Activated naive CD4-positive, alpha-beta T cell treated with anti-CD3 and anti-CD28 coated beads, Interleukin-2, amount 50 U/mL, for 24 hours (primary cell): Measurements from ENCODE around the gene KBTBD7.
A peak's percentile ranks its signal among the peaks of the same experiment; 100 is the strongest.
"Not testable (repeated sequence)": the region's sequence is repeated elsewhere in the genome, so short reads cannot be mapped to it uniquely, and the experiment has no call there.

Source experiments
- H3K27ac Mint-ChIP-seq: one replicate; pipeline ENCODE4 v1.8.0; 2021; ENCODE audit warnings: mild to moderate bottlenecking, mixed read lengths
- H3K27me3 Mint-ChIP-seq: one replicate; pipeline ENCODE4 v1.8.0; 2021; ENCODE audit warnings: mixed read lengths
- H3K36me3 Mint-ChIP-seq: one replicate; pipeline ENCODE4 v1.8.0; 2021; ENCODE audit warnings: mixed read lengths
- H3K4me1 Mint-ChIP-seq: one replicate; pipeline ENCODE4 v1.8.0; 2021; ENCODE audit warnings: mixed read lengths
- H3K4me3 Mint-ChIP-seq: one replicate; pipeline ENCODE4 v1.8.0; 2021; ENCODE audit warnings: mild to moderate bottlenecking, mixed read lengths
- H3K9me3 Mint-ChIP-seq: one replicate; pipeline ENCODE4 v1.8.0; 2021; ENCODE audit warnings: mixed read lengths

KBTBD7 gene

DNA sequence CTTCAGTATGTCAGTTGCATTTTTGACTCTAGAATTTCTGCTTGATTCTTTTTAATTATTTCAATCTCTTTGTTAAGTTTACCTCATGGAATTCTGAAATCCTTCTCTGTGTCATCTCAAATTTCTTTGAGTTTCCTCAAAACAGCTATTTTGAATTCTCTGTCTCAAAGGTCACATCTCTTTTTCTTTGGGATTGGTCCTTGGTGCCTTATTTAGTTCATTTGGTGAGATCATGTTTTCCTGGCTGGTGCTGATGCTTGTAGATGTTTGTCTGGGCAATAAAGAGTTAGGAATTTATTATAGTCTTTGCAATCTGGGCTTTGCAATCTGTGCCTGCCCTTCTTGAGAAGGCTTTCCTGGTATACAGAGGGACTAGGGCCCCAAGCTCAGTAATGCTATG, 18.5 kb upstream of the KBTBD7 start:
- Mint-ChIP-seq H3K27ac (no peak overlapping the region), H3K36me3 (peaks cover 14% of the 10 kb centered on the region), H3K9me3 (peaks cover 12% of the 10 kb centered on the region), H3K27me3 (no peaks in the 10 kb centered on the region), H3K4me3 (no peak overlapping the region), H3K4me1 (no peaks in the 10 kb centered on the region)

DNA sequence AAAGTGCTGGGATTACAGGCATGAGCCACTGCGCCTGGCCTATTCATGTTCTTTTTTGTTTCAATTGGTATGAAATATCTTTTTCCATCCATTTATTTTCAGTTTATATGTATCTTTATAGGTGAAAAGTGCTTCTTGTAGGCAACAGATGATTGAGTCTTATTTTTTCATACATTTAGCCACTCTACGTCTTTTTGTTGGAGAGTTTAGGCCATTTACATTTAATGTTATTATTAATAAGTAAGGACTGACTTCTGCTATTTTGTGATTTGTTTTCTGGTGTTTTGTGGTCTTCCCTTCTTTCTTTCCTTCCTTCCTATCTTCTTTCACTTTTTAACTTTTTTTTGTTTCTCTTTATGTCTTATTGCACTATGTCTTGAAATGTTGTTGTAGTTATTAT, 16.7 kb upstream of the KBTBD7 start:
- Mint-ChIP-seq H3K9me3 (peaks cover 12% of the 10 kb centered on the region), H3K27me3 (no peaks in the 10 kb centered on the region), H3K27ac (no peak overlapping the region)

DNA sequence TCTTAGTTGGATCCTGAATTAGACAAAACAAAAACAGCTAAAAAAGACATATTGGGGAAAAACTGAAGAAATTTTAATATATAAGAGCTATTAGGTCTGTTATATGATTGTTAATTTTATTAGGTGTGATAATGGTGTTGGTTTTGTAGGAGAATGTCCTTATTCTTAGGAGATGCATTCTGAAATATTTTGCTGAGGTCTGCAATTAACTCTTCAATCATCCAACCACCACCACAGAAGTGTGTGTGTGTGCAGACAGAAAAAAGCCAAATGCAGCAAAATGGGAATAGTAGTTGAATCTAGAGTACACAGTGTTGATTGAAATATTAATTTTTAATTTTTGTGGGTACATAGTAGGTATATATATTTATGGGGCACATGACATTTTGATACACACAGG, 12.1 kb upstream of the KBTBD7 start:
- H3K4me1 Mint-ChIP-seq: no peaks in the 10 kb centered on the region
- H3K27ac Mint-ChIP-seq: no peak overlapping the region
- peaks cover 7% of the 10 kb centered on the region for H3K36me3 Mint-ChIP-seq
- no peak overlapping the region for H3K4me3 Mint-ChIP-seq
- no peaks in the 10 kb centered on the region for H3K27me3 Mint-ChIP-seq
- H3K9me3 Mint-ChIP-seq: peaks cover 11% of the 10 kb centered on the region

More for the DNA sequence above, 16.7 kb upstream of the KBTBD7 start:
- H3K4me3 Mint-ChIP-seq: no peak overlapping the region
- peaks cover 12% of the 10 kb centered on the region for H3K36me3 Mint-ChIP-seq
- no peaks in the 10 kb centered on the region for H3K4me1 Mint-ChIP-seq

DNA sequence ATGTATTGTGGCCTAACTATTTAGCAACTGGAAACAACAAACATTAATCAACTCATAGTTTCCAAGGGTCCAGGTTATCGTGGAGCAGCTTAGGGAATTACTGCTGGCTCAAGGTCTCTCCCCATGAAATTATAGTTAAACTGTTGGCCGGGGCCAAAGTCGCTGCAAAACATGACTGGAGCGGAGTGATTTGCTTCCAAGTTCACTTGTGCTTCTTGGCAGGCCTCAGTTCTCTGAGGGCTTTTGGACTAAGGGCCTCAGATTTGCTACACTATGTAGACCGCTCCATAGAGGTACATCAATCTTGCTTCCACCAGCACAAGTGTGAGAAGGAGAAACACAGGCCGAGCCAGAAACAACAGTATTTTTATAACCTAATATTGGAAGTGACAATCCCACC, 9.4 kb upstream of the KBTBD7 start:
- no peaks in the 10 kb centered on the region for H3K27me3 Mint-ChIP-seq
- no peak overlapping the region for H3K27ac Mint-ChIP-seq
- H3K4me1 Mint-ChIP-seq: peaks cover 9% of the 10 kb centered on the region
- H3K4me3 Mint-ChIP-seq: no peak overlapping the region
- no peaks in the 10 kb centered on the region for H3K9me3 Mint-ChIP-seq
- H3K36me3 Mint-ChIP-seq: no peaks in the 10 kb centered on the region

DNA sequence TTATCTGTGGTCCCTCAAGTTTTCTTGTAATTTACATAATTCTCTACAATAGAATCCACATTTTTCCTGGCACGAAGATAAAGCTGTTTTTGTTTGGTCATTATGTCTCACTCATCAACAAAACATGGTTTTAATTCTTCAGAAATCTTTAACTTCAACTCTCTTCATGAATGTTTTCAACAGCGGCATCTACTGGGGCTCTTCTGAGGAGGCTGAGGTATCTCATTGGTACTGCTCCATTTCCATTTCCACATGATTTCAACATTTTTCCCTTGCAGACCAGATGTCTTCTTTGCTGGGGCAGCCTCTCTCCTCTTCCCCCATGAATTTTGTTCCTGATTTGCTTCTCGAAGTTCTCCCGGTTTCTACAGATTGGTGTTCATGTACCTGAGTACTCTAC, 5.8 kb upstream of the KBTBD7 start:
- Mint-ChIP-seq H3K9me3 (no peaks in the 10 kb centered on the region), H3K4me3 (no peak overlapping the region), H3K27ac (no peak overlapping the region), H3K27me3 (no peaks in the 10 kb centered on the region), H3K36me3 (no peaks in the 10 kb centered on the region), H3K4me1 (peaks cover 11% of the 10 kb centered on the region)

DNA sequence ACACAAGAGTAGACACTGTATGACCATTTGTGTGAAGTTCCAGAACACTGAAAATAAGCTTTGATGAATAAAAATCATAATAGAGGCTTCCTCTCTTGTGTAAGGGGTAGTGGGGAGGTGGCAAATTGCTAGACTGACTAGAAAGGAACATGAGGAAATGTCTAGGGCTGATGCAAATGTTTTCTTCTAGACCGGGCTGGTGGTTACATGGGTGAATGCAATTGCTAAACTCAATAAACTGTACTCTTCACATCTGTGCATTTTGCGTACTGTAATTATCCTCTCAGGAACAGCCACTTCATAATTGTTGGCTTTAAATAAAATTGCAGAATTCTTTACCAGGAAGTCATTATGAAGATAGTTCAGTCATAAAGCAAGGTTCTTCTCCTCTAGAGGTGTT, 5.2 kb upstream of the KBTBD7 start:
- Mint-ChIP-seq H3K9me3 (no peaks in the 10 kb centered on the region), H3K27me3 (no peaks in the 10 kb centered on the region), H3K36me3 (no peaks in the 10 kb centered on the region), H3K4me1 (peaks cover 11% of the 10 kb centered on the region), H3K27ac (no peak overlapping the region), H3K4me3 (no peak overlapping the region)

DNA sequence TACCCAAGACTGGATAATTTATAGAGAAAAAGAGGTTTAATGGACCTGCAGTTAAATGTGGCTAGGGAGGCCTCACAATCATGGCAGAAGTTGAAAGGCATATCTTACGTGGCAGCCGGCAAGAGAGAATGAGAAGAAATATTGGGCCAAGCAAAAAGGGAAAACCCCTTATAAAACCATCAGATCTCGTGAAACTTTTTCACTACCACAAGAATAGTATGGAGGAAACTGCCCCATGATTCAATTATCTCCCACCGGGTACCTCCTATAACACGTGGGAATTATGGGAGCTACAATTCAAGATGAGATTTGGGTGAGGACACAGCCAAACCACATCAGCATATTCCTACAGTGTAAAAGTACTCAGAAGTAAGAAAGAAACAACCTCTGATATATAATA, 4.7 kb upstream of the KBTBD7 start:
- H3K4me3 Mint-ChIP-seq: no peak overlapping the region
- H3K9me3 Mint-ChIP-seq: no peaks in the 10 kb centered on the region
- H3K36me3 Mint-ChIP-seq: no peaks in the 10 kb centered on the region
- no peak overlapping the region for H3K27ac Mint-ChIP-seq
- peaks cover 14% of the 10 kb centered on the region for H3K4me1 Mint-ChIP-seq
- H3K27me3 Mint-ChIP-seq: no peaks in the 10 kb centered on the region

DNA sequence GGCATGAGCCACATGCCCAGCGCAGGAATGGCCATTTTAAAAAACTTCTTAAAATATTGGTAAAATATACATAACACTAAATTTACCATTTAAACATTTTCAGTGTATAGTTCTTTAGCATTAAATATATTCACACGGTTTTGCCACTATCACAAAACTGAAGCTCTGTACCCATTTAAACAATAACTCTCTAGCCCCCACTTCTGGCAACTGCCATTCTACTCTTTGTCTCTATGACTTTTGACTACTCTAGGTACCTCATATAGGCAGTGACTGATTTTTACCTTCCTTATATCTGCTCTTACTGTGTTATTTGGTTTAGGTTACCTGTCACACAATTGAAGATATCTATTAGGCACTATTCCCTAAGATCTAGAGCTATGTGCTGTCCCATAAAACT, 2.3 kb upstream of the KBTBD7 start:
- peaks cover 34% of the 10 kb centered on the region for H3K4me1 Mint-ChIP-seq
- H3K27me3 Mint-ChIP-seq: no peaks in the 10 kb centered on the region
- no peaks in the 10 kb centered on the region for H3K9me3 Mint-ChIP-seq
- no peak overlapping the region for H3K4me3 Mint-ChIP-seq
- H3K27ac Mint-ChIP-seq: no peak overlapping the region
- H3K36me3 Mint-ChIP-seq: peaks cover 5% of the 10 kb centered on the region

DNA sequence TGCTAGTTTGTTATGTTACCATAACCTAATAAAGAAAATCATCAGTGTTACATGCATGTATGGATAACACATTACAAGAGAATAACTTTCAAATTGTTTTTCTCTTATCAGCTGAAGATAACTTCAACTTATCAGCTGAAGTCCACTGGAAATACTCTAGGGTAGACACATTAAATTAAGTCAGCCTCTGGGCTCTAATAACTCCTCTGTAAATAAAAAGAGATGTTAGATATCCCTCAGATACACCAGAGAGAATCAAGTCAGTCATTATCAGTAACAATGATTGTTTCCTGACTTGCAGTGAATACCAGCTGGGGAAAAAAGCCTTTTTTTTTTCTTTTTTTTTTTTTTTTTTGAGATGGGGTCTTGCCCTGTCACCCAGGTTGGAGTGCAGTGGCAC, 1.6 kb upstream of the KBTBD7 start:
- no peaks in the 10 kb centered on the region for H3K27me3 Mint-ChIP-seq
- peaks cover 5% of the 10 kb centered on the region for H3K36me3 Mint-ChIP-seq
- H3K27ac Mint-ChIP-seq: no peak overlapping the region
- H3K4me1 Mint-ChIP-seq: peaks cover 36% of the 10 kb centered on the region
- no peaks in the 10 kb centered on the region for H3K9me3 Mint-ChIP-seq
- H3K4me3 Mint-ChIP-seq: no peak overlapping the region

DNA sequence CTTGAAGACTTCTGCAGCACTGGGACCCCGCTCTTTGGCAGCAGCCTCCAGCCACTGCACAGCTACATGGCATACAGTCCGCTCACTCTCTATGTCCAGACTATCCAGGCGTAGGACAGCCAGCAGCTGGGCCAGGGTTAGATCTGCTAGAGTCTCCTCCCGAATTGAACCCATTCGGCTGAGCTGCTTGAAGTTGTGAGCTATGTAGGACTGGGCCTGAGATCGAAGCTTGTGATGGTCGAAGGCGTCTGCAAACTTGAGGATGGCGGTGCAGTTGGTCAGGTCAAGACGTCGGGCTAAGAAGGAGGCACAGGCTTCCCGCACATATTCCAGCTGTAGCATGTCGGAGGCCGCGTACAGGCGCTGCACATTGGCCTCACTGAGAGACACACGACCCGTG, 900 bp downstream of the KBTBD7 start:
- Mint-ChIP-seq H3K4me3 (peak overlapping the region; percentile 92), H3K27ac (peak overlapping the region; percentile 79), H3K36me3 (peaks cover 15% of the 10 kb centered on the region), H3K9me3 (no peaks in the 10 kb centered on the region), H3K27me3 (no peaks in the 10 kb centered on the region), H3K4me1 (peaks cover 40% of the 10 kb centered on the region)

DNA sequence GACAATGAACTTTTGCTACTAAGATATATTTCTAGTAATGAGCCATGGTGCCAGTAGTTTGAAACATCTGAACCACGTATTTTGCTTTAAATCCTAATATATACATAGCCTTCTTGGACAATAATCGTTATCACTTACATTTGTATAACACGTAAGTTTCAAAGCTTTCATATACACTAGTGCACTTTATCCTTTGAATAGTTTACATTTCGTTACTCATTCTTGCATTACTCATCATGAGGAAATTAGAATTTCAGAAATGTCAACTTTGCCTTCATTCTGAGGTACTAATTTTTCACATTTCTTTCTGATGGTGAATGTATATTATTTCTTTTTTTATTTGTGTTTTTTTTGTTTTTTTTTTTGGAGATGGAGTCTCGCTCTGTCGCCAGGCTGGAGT, 5.8 kb downstream of the KBTBD7 start:
- H3K27ac Mint-ChIP-seq: no peak overlapping the region
- H3K4me3 Mint-ChIP-seq: no peak overlapping the region
- H3K4me1 Mint-ChIP-seq: peaks cover 33% of the 10 kb centered on the region
- H3K36me3 Mint-ChIP-seq: peaks cover 17% of the 10 kb centered on the region
- H3K9me3 Mint-ChIP-seq: no peaks in the 10 kb centered on the region
- H3K27me3 Mint-ChIP-seq: no peaks in the 10 kb centered on the region

DNA sequence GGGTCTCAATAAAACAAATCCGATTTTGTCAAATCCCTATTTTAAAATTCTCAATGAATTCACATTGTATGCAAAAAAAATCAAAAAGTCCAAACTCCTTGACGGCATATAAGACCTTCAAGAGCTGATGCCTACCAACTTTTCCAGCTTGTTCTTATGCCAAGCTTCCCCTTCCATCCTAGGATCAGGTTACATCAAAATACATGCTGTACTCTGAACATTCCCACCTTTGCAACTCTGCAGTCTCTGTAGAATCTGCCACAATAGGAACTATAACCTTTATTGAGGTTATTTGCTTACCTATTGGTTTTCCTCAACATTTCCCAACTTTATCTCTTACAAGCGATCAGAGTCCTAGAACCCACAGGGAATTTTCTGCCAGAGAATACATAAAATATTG, 7.9 kb downstream of the KBTBD7 start:
- no peak overlapping the region for H3K27ac Mint-ChIP-seq
- no peaks in the 10 kb centered on the region for H3K9me3 Mint-ChIP-seq
- no peaks in the 10 kb centered on the region for H3K27me3 Mint-ChIP-seq
- H3K36me3 Mint-ChIP-seq: peaks cover 12% of the 10 kb centered on the region
- H3K4me3 Mint-ChIP-seq: no peak overlapping the region
- H3K4me1 Mint-ChIP-seq: peaks cover 17% of the 10 kb centered on the region

DNA sequence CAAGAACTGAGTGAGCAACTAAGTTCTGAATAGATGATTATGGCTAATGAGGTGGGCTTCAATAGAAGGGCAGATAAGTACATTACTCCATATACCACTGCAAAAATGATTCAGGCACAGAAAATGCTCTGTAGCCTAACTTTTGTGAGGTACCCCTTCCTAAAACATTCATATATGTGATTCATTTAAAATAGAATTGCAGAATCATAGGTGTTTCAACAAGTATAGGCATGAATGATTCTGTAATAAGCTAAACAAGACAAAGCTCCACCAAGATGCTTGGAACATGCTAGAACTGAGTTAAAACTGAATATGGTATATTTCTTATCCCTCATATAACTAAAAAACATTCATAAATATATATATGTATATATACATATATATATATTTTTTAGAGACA, 12.1 kb downstream of the KBTBD7 start:
- no peak overlapping the region for H3K27ac Mint-ChIP-seq
- H3K4me1 Mint-ChIP-seq: peaks cover 13% of the 10 kb centered on the region
- H3K9me3 Mint-ChIP-seq: no peaks in the 10 kb centered on the region
- H3K27me3 Mint-ChIP-seq: no peaks in the 10 kb centered on the region
- H3K36me3 Mint-ChIP-seq: peaks cover 4% of the 10 kb centered on the region
- no peak overlapping the region for H3K4me3 Mint-ChIP-seq

DNA sequence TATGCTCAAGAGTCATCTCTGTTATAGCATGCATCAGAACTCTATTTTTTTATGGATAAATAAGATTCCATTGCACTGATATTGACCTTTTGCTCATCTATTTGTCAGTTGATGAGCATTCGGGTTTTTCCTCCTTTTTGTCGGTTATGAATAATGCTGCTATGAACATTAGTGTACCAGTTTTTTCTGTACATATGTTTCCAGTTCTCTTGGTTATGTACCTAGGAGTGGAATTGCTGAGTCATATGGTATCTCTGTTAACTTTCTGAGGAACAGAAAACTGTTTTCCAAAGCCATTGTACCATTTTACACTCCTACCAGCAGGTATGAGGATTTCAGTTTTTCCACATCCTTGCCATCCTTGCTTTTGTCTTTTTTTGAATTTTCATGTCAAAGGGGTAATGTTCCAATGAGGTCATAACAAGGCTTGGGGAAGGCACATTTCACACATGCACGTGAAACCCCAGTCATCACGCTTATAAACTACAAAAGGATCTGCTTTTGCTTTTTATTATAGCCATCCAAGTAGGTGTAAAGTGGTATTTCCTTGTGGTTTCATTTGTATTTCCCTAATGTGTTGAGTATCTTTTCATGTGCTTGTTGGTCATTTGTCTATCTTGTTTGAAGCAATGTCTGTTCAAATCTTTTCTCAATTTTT, 14.6 kb downstream of the KBTBD7 start:
- no peak overlapping the region for H3K4me3 Mint-ChIP-seq

DNA sequence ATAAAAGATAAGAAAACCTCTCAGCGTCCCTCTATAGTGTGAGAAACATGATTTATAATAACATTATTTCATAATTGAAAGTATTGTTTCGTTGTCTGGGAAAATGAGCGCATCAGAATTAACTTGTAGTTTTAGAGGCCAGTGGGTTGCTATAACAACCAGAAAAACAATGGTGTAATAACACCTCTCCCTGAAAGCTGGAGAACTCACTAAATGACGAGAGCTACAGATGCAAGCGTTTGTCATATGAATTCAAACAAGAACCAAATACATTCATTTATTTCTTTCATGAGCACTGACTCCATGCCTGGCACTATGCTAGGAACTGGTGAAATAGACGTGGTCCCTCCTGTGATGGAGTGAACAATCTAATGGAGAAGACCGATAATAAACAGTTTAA, 16.3 kb downstream of the KBTBD7 start:
- H3K27me3 Mint-ChIP-seq: no peaks in the 10 kb centered on the region
- H3K27ac Mint-ChIP-seq: no peak overlapping the region
- H3K9me3 Mint-ChIP-seq: peaks cover 5% of the 10 kb centered on the region
- H3K36me3 Mint-ChIP-seq: peaks cover 15% of the 10 kb centered on the region
- H3K4me1 Mint-ChIP-seq: peaks cover 13% of the 10 kb centered on the region
- no peak overlapping the region for H3K4me3 Mint-ChIP-seq

More for the DNA sequence above, 14.6 kb downstream of the KBTBD7 start:
- Mint-ChIP-seq H3K27me3 (no peaks in the 10 kb centered on the region), H3K27ac (peak overlapping the region; percentile 78), H3K9me3 (peaks cover 5% of the 10 kb centered on the region), H3K36me3 (peaks cover 10% of the 10 kb centered on the region), H3K4me1 (peaks cover 13% of the 10 kb centered on the region)

DNA sequence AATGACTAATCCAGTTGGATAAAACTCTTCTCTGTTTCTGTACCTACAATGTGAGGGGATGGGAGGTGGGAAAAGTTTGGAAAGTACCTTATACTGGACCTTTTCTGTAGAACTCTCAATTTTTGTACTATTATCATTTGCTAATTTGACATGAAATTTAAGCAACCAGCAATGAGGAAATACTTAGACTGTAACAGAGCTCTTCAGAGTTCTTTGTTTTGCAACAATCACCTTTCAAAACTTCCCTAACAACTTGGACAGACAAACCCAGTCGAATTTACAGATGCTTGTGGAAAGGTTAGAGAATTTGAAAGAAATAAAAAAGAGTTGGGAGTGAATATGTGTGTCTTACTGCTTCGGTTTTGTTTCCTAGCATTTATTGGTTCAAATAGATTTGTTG, 16.8 kb downstream of the KBTBD7 start:
- Mint-ChIP-seq H3K27me3 (no peaks in the 10 kb centered on the region), H3K36me3 (peaks cover 15% of the 10 kb centered on the region), H3K9me3 (peaks cover 5% of the 10 kb centered on the region), H3K4me1 (peaks cover 13% of the 10 kb centered on the region), H3K27ac (no peak overlapping the region), H3K4me3 (no peak overlapping the region)

DNA sequence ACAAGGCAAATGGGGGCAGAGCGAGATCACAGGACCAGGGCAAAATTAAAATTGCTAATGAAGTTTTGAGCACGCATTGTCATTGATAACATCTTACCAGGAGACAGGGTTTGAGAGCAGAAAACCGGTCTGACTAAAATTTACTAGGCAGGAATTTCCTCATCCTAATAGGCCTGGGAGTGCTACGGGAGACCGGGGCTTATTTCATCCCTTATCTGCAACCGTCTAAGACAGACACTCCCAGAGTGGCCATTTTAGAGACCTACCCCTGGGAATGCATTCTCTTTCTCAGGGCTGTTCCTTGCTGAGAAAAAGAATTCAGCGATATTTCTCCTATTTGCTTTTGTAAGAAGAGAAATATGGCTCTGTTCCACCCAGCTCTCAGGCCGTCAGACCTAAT, 18.8 kb downstream of the KBTBD7 start:
- H3K27ac Mint-ChIP-seq, H3K4me3 Mint-ChIP-seq, H3K27me3 Mint-ChIP-seq, H3K9me3 Mint-ChIP-seq: not testable (repeated sequence)
- Mint-ChIP-seq H3K4me1 (peaks cover 13% of the 10 kb centered on the region), H3K36me3 (peaks cover 15% of the 10 kb centered on the region)
